Measurements from ENCODE around the gene SYPL2.

- no peak for TF ChIP-seq EZH2phosphoT487 (IDR thresholded peaks at IDR 0.05; ENCODE audit: borderline replicate concordance)
- no peak for TF ChIP-seq CTCF (conservative IDR thresholded peaks at IDR 0.05; ENCODE audit: low read length)
Measured at GRCh38 chr1:109517337-109517736, 51.0 kb downstream of the SYPL2 start.

Data from Loucy (cell line).